ENCODE data around the gene UNC5B. TPM values are rescaled to one million over a fixed set of nuclear protein-coding genes. Genes with fewer than 3 reads are reported as not detected.

Gene UNC5B
- total RNA-seq, 2 donors from 2014 or later = 0.08 TPM; not detected in 1

- Mint-ChIP-seq H3K36me3 (no peaks in the 10 kb centered on the region), H3K4me3 (no peak overlapping the region), H3K9me3 (no peaks in the 10 kb centered on the region), H3K27ac (no peak overlapping the region), H3K27me3 (no peaks in the 10 kb centered on the region), H3K4me1 (ENCODE audit: low read depth in 2 of 2) (no peaks in the 10 kb centered on the region)
- no peak for DNase-seq (ENCODE audit: low spot score)
- no peak for ATAC-seq
Measured at GRCh38 chr10:71234970-71235685, 22.8 kb downstream of the UNC5B start.

DNA sequence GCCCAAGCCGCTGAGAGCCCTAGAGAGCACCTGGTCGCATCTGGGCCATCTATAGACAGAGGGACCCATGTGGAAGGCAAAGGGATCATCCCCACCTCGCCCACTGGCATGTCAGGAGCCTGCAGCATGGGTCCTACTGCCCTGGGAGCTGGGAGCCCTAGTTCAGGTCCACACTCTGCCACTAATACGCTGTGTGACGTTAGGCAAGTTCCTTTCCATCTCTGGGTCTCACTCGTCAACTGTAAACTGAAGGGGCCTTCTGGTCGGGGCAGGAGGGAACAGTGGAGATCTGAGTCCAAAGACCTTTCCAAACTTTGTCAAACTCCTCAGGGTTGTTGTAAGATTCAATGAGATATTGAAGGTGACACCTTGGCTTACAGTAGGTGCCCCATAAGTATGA lies 23.4 kb downstream of the UNC5B start:
- Mint-ChIP-seq H3K27me3 (no peaks in the 10 kb centered on the region), H3K27ac (no peak overlapping the region), H3K4me1 (ENCODE audit: low read depth in 2 of 2) (no peaks in the 10 kb centered on the region), H3K9me3 (no peaks in the 10 kb centered on the region), H3K4me3 (no peak overlapping the region), H3K36me3 (no peaks in the 10 kb centered on the region)
- ATAC-seq = no peak
- DNase-seq (ENCODE audit: low spot score) = no peak

GRCh38 chr10:71236286-71236685 lies 23.9 kb downstream of the UNC5B start:
- Mint-ChIP-seq H3K36me3 (no peaks in the 10 kb centered on the region), H3K4me3 (no peak overlapping the region)
- no peak for DNase-seq (ENCODE audit: low spot score)

DNA sequence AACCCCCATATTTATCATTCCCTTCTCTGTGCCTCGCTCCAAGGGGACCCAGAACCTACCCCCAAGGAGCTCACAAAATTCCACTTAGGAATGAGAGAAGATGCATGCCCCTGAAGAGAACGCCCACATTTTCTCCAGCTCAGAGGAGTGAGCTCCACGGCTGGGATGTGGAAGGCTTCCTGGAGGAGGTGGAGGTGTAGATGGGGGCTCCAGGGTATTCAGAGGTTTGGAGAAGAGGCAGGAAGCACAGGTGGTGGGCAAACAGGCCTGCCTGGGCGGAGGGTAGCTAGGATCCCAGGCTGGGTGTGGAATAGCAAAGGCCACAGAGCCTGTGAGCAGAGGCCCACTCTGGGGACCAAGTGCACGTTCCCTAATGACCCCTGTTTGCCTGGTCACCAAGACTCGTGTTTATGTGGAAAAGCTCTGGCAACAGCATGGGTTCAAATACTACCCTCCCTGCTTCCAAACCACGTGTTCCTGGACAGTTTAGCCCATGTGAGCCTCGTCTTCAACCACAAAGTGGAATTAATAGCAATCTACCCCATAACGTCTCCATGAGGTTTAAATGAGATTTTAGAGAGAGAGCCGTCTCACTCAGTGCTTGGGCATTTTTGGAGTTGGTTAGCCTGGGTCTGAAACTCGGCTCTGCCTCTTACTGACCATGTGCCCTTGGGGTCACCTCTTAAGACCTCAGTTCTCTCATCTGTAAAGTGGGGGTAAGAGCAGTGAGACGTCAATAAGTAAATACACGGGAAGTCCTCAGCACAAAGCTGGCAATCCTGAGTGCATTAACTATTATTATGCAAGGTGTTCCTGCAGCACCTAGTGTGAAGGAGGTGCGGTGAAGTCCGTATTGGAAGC lies 24.7 kb downstream of the UNC5B start:
- Mint-ChIP-seq H3K27me3 (no peaks in the 10 kb centered on the region), H3K36me3 (no peaks in the 10 kb centered on the region), H3K4me3 (no peak overlapping the region), H3K4me1 (ENCODE audit: low read depth in 2 of 2) (no peaks in the 10 kb centered on the region), H3K27ac (no peak overlapping the region), H3K9me3 (no peaks in the 10 kb centered on the region)
- DNase-seq (ENCODE audit: low spot score) (no peak), ATAC-seq (no peak)

More at GRCh38 chr10:71236286-71236685, 23.9 kb downstream of the UNC5B start:
- H3K27me3 Mint-ChIP-seq = no peaks in the 10 kb centered on the region
- no peak overlapping the region for H3K27ac Mint-ChIP-seq
- no peak for ATAC-seq
- H3K9me3 Mint-ChIP-seq = no peaks in the 10 kb centered on the region
- no peaks in the 10 kb centered on the region for H3K4me1 Mint-ChIP-seq (ENCODE audit: low read depth in 2 of 2)

GRCh38 chr10:71237843-71238623 lies 25.7 kb downstream of the UNC5B start:
- H3K27me3 Mint-ChIP-seq = no peaks in the 10 kb centered on the region
- H3K9me3 Mint-ChIP-seq = no peaks in the 10 kb centered on the region
- ATAC-seq = no peak
- H3K27ac Mint-ChIP-seq = no peak overlapping the region
- no peaks in the 10 kb centered on the region for H3K36me3 Mint-ChIP-seq
- H3K4me1 Mint-ChIP-seq (ENCODE audit: low read depth in 2 of 2) = no peaks in the 10 kb centered on the region
- no peak overlapping the region for H3K4me3 Mint-ChIP-seq
- DNase-seq (ENCODE audit: low spot score) = no peak

- DNase-seq (ENCODE audit: low spot score) = no peak
- Mint-ChIP-seq H3K4me1 (ENCODE audit: low read depth in 2 of 2) (no peaks in the 10 kb centered on the region), H3K36me3 (no peaks in the 10 kb centered on the region), H3K27ac (no peak overlapping the region), H3K27me3 (no peaks in the 10 kb centered on the region), H3K4me3 (no peak overlapping the region), H3K9me3 (no peaks in the 10 kb centered on the region)
- no peak for ATAC-seq
Measured at GRCh38 chr10:71238626-71239025, 26.3 kb downstream of the UNC5B start.

DNA sequence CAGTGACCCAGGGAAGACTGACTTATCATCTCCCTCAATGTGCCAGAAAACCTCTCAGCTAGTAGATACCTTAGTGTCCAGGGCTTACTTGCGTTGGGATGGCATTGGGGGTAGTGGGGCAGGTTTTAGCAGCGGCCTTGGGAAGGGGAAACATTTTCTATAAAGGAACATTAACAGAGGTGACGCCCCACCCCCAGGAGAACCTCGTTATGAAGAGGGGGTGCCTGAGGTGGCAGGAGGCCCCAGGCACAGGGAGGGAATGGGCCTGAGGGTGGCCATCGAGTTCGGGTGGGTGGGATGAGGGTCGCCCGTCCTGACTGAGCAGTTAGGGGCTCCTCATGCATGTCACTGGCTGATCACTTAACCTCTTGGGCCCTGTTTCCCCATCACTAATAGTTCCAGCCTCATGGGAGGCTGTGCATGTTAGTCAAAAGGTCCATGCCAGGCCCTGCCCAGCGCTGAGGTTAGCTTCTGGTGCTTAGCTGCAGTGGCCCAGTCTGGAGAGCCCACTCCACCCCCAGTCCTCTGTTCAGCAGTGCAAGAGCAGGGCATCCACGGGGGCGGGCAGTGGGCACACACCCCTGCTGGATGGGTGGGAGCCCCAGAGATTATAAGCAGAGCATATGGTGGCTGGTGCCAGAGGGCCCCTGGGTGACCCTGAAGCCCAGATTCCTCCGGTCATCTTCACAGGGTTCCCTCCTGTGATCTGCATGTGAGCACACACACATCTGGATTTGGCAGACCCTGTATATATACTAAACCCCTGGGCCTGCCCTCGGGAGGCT lies 27.0 kb downstream of the UNC5B start:
- Mint-ChIP-seq H3K27me3 (peaks cover 0 to 1% of the 10 kb centered on the region in 2 donors), H3K27ac (no peak overlapping the region), H3K36me3 (no peaks in the 10 kb centered on the region), H3K4me1 (ENCODE audit: low read depth in 2 of 2) (no peaks in the 10 kb centered on the region), H3K4me3 (no peak overlapping the region), H3K9me3 (no peaks in the 10 kb centered on the region)
- DNase-seq (ENCODE audit: low spot score) (no peak), ATAC-seq (no peak)

DNA sequence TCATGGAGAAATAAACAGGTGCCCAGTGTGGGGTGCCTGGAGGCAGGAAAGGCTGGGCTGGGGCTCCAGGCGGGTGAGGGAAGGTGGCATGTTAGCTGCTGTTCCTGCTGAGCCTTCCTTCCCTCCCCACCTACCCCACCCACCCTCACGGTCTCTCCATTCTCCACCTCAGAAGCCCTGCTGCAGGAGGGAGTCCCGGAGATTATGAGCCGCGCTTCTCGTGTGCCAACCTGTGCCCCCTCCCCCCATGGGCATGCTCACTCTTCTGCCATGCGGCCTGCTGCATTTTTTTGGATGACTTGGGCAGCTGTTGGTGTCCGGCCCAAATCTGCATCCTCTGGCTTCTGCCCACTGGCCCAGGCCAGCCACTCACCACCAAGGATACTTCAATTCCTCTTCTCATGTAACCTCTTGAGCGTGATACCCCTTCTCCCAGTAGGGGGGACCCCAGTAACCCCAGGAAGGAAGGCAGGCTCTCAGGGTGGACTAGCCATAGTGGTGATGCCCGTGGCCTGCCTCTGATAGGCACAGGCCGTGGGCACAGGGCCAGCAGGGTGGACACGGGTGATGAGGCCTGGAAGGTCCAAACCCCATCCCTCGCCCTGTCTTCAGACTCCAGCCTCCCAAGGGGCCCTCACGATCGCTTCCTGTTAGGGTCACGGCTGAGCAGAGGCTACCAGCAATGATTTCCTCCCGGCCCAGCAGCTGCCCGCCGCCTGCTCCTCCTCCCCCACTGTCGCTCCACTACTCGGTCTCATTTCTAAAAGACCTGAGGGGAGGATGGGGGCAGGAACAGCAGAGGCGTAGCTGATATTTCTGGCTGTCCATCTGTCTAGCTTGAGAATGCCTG lies 27.8 kb downstream of the UNC5B start:
- Mint-ChIP-seq H3K4me3 (no peak overlapping the region), H3K9me3 (no peaks in the 10 kb centered on the region), H3K27ac (no peak overlapping the region), H3K27me3 (peaks cover 0 to 7% of the 10 kb centered on the region in 2 donors), H3K4me1 (ENCODE audit: low read depth in 2 of 2) (no peaks in the 10 kb centered on the region), H3K36me3 (no peaks in the 10 kb centered on the region)
- no peak for ATAC-seq
- no peak for DNase-seq (ENCODE audit: low spot score)

GRCh38 chr10:71241114-71241829 lies 28.9 kb downstream of the UNC5B start:
- H3K27ac Mint-ChIP-seq = no peak overlapping the region
- peaks cover 0 to 7% of the 10 kb centered on the region in 2 donors for H3K27me3 Mint-ChIP-seq

DNA sequence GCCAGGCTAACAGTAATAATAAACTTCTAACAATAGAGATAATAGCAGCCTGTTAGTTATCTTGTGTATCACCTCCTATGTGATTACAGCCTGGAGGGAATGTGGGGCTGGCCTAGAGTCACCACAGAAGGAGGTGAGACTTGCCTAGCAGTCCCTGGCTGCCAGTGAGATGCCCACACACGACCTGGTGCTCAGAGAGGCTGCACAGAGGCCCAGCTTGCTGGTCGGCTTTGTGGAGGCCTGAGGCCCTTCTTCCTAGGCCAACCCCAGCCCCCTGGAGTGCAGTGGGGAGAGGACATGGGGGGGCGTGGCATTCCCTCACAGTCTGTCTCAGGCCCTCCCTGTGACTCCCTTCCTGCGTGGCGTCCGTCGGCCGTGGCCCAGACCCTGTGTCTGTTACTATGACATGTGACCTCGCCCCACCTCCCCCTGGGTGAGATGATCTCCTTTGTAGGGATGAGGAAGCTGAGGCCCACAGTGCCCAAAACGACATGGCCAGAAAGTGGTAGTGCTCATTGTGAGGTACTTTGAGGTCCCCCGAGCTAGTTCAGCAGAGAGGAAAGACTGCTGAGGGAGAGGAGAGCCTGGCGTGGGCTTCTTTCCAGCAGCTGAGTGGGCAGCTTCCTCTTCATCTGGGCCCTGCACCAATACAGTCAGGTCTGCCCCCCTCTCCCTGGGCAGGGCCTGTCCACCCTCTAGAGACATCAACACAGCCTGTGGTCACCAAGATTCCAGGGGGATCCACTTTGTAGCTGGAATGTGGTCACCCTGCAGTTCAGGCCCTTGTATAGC lies 29.7 kb downstream of the UNC5B start:
- DNase-seq (ENCODE audit: low spot score) (no peak), ATAC-seq (no peak)
- Mint-ChIP-seq H3K4me3 (no peak overlapping the region), H3K36me3 (no peaks in the 10 kb centered on the region), H3K27ac (no peak overlapping the region), H3K9me3 (no peaks in the 10 kb centered on the region), H3K4me1 (ENCODE audit: low read depth in 2 of 2) (no peaks in the 10 kb centered on the region), H3K27me3 (peaks cover 0 to 10% of the 10 kb centered on the region in 2 donors)

More at GRCh38 chr10:71241114-71241829, 28.9 kb downstream of the UNC5B start:
- Mint-ChIP-seq H3K4me3 (no peak overlapping the region), H3K36me3 (no peaks in the 10 kb centered on the region), H3K4me1 (ENCODE audit: low read depth in 2 of 2) (no peaks in the 10 kb centered on the region), H3K9me3 (no peaks in the 10 kb centered on the region)
- ATAC-seq (no peak), DNase-seq (ENCODE audit: low spot score) (no peak)

GRCh38 chr10:71242622-71243009 lies 30.2 kb downstream of the UNC5B start:
- DNase-seq (ENCODE audit: low spot score) = no peak
- Mint-ChIP-seq H3K27me3 (peaks cover 0 to 10% of the 10 kb centered on the region in 2 donors), H3K36me3 (no peaks in the 10 kb centered on the region), H3K9me3 (no peaks in the 10 kb centered on the region), H3K4me1 (ENCODE audit: low read depth in 2 of 2) (no peaks in the 10 kb centered on the region), H3K4me3 (no peak overlapping the region), H3K27ac (no peak overlapping the region)
- ATAC-seq = no peak

Measured in natural killer cell treated with Interleukin-12 subunit alpha and Interleukin-12 subunit beta and Interleukin-15 and Interleukin-18, amount 100 ng/mL, for 72 hours (primary cell).